GM21576 (cell line): Measurements from ENCODE around the gene SLC22A17.
"Not testable (repeated sequence)": the region's sequence is repeated elsewhere in the genome, so short reads cannot be mapped to it uniquely, and the experiment has no call there.

ENCODE experiments used
- ATAC-seq: cut with Tn5 transposase; IDR thresholded peaks from one replicate; pipeline ENCODE4 v1.9.1; 2021; ENCODE audit warnings: mild to moderate bottlenecking, moderate library complexity; ENCODE audit not compliant: unreplicated experiment

The SLC22A17 gene

DNA sequence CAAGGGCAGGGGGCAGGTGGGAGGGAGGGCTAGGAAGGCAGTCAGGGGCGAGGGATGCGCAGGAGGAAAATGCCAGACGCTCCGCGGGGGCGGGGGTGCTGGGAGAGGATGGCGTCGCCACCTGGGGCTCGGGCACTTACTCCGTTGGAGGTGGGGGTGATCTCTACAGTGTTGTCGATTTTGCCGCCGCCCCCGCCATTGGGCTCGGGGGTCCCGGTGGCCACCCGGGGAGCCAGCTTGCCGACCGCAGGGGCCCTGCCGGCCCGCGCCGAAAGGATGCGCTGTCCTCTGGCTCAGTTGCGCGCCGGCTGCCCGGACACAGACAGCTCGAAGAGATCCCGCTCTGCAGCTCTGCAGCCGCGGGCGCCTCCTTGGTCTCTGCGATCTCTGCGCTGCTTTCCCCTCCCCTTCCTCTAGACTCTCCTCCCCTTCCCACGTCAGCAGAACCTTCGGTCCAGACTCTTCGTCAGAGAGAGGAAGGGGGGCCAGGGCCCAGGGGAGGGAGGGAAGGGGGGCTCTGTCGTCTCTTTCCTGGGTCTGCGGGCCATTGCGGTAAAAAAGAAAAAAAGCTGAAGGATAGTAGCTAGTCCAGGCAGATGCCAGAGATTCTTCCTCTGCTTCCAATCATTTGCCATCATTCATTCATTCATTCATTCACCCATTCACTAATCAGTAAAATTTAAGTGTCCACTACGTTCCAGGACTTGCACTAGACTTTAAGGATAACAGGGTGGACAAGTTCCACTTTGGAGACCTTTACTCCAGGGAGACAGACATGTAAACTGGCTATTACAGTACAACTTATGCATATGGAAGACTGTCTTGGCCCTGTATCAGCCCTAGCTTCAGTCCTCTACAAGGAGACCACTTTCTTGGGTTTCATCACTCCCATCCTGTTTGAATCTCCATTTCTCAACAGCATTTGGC is at the start of gene SLC22A17:
SLC22A17 (minus strand) TSS at position 382 of the 927 bp plus-strand sequence.
- no peak for ATAC-seq

DNA sequence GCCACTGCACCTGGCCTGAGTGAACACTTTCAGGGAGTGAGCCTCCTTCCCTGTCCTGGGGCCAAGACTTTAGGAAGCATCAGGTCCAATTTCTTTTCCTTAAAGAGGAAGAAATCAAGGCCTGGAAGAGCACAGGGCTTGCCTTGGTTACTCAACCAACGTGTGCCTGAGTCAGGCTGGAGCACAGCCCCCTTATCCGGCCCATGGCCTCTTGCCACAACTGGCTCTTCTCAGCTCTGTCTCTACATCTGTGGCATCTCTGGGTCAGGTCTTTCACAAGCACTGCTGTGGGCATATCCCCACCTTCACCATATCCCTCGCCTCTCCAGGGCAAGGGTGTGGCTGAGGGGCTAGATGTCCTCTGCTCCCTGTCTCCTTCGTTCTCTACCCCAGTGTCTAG is 48.6 kb upstream of the SLC22A17 start:
- ATAC-seq: no peak

DNA sequence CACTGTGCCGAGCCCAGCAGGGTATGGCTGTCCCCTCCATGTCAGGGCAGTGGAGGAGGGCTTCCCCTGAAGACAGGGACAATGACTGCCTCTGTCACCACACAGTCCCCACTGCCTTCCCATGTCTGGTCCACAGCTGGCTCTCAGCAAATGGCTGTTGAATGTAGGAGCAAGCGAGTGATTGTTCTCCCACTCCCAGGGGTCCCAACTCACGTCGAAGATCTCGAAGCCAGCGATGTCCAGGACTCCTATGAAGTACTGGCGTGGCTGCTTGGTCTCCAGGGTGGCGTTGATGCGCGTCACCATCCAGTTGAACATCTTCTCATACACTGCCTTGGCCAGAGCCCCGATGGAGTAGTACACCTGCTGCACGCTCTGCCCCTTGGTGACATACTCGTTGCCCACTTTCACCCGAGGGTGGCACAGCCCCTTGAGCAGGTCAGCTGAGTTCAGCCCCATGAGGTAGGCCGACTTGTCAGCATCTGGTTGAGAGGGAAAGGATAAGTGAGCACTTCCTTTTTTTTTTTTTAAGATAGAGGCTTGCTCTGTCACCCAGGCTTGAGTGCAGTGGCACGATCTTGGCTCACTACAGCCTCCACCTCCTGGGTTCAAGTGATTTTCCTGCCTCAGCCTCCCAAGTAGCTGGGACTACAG is 47.9 kb upstream of the SLC22A17 start:
- not testable (repeated sequence) for ATAC-seq

DNA sequence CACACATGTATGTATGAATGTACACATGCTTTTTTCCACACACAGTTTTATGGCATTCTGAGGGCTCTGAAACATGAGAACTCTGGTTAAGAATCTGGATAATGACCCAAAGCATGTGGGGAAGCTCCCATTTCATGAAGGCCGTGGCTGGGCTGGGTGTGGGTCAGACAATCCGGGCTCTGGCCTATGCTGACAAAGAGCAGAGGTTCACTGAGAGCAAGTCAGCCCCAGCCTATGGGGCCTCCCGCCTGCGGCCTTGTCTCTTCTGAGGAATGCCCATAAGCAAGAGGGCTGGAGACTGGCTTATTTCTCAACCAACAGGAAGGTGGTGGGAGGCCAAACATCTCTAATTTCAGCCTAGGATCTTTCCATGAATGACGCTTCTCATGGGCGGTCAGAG is 46.9 kb upstream of the SLC22A17 start:
- ATAC-seq: no peak

DNA sequence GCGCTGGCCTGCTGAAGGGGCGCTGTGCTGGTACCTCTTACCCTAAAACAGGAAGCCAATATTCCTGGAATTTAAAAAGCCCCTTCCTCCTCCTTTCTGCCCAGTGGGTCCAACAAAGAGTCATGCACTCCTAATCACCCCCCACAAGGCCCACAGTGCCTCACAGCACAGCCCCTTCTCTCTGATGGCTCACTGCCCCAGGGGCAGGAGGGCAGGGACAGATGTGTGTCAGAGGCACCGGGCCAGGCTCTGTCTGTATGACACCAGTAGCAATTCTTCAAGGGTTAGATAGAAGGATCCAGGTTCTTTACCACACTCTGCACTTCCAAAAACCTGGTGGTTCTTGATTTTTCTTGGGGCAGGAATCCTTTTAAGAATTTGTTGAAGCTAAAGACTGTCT is 46.4 kb upstream of the SLC22A17 start:
- no peak for ATAC-seq

DNA sequence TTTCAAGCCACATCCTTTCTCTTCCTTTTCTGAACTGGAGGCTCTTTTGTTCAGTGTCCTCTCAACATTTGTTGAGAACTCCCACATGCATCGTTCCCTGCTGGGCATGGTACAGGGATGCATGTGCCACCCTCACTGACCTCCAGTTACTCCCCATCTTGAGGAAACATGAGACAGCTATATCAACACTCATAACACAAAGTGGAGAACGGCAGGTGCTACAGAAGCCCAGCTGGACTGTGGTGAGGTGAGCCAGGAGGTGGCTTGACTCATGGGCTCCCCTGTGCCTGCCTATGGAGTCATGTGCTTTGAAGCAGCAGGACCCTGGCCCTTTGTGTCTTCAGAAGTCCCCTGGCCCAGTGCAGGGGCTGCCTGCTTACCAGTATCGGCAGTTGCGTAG is 45.7 kb upstream of the SLC22A17 start:
- no peak for ATAC-seq

DNA sequence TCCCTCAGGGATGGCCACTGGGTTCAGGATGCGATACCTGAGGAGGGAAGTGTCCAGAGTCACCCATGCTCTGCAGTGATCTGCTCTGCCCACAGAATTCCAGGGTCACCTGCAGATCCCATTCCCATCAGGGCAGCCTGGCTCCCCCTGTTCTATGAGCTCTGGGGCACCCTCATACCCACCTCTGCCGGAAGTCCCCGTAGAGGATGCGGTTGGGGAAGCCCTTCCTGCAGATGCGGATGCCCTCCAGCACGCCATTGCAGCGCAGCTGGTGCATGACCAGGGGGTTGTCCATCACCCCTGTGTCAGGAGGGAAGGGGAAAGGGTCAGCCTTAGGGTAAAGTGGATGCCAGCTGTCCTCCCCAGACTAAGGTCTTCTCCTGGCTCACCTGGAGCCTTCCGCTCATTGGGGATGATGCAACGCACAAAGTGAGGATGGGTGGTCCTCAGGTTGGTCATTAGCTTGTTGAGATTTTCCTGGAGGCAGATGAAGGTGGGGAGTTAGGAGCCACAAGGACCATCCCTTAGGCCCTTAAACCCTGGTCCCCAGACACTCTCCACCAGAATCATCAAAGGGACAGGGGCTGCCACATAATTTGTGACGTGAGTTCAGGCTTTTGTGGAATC is 44.2 kb upstream of the SLC22A17 start:
- no peak for ATAC-seq

DNA sequence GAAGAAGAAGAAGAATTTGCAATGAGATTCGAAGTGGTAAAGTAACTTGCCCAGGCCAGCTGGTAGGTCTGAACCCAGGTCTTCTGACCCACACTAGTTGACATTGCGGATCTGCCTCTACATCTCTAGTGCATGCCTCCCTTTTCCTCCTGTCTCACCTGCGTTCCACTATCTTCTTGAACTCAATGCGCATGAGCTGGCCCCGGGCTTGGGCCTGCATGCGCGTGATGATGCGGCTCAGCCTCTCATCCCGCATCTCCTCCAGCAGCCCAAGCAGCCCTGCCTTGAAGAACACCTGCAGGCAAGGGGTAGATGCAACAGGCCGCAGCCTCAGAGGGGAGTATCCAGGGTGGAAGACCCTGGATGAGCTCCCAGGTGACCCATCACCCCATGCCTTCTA is 43.4 kb upstream of the SLC22A17 start:
- ATAC-seq: no peak

DNA sequence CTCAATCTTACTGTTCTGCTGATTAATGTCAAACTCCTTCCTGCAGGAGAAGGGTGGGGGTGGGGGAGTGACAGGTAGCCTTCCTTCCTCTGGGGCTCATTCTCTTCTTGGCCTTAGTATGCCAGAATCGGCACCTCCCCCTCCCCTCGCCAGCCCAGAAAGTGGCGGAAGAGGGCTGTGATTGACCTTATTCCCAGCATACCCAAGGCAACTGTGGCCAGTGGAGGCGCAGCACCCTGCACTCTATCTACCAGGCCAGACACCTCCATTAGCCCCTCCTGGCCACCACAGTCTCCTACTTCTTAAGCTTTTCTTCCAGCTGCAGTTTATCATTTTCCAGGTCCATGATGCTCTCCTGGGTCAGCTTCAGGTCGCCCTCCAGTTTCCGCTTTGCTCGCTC is 39.9 kb upstream of the SLC22A17 start:
- ATAC-seq: no peak

DNA sequence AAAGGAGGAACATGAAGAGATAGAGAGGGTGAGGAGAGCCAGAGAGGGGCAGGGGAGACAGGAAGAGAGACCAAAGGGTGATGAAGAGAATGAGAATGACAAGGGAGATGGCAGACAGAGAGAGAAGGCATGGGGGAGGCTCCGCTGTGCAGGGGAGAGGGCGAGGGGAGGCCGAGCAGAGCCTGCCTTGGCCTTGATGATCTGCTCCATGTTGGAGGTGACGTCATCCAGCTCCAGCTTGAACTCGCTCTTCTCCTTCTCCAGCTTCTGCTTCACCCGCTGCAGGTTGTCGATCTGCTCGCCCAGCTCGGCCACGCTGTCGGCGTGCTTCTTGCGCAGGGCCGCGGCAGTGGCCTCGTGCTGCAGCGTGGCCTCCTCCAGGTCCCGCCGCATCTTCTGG is 37.2 kb upstream of the SLC22A17 start:
- not testable (repeated sequence) for ATAC-seq

DNA sequence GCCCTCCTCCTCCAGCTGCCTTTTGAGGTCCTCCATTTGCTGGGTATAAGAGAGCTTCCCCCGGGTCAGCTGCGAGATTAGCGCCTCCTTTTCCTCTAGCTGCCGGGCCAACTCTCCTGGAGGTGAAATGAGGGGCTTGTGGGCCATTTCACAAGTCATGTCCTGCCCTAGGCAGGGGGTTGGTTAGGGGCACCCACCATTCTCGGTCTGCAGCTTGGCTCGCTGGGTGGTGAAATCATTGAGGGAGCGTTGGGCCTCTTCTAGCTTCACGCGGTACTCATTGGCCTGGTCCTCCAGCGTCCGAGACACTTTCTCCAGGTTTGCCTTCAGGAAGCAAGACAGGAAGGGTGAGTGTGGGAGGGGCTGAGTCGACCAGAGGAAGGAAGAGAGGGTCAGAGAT is 36.7 kb upstream of the SLC22A17 start:
- no peak for ATAC-seq

DNA sequence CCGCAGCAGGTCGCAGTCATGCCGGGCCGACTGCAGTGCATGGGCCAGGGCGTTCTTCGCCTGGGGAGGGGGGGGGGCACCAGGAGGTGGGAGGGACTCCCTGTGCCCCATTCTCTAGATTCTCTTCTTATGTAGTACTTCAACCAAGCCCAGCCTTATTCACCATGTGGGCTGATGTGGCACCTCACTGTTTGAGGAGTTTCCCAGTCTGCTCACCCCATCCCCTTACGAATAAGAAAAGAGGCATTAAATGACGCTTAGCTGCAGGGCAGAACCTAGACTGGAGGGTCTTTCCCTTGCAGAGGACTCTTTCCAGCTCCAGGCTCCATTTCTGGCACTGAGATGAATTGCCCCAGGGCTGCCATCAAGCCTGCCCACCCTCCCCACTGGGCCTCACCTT is 36.3 kb upstream of the SLC22A17 start:
- ATAC-seq: no peak

DNA sequence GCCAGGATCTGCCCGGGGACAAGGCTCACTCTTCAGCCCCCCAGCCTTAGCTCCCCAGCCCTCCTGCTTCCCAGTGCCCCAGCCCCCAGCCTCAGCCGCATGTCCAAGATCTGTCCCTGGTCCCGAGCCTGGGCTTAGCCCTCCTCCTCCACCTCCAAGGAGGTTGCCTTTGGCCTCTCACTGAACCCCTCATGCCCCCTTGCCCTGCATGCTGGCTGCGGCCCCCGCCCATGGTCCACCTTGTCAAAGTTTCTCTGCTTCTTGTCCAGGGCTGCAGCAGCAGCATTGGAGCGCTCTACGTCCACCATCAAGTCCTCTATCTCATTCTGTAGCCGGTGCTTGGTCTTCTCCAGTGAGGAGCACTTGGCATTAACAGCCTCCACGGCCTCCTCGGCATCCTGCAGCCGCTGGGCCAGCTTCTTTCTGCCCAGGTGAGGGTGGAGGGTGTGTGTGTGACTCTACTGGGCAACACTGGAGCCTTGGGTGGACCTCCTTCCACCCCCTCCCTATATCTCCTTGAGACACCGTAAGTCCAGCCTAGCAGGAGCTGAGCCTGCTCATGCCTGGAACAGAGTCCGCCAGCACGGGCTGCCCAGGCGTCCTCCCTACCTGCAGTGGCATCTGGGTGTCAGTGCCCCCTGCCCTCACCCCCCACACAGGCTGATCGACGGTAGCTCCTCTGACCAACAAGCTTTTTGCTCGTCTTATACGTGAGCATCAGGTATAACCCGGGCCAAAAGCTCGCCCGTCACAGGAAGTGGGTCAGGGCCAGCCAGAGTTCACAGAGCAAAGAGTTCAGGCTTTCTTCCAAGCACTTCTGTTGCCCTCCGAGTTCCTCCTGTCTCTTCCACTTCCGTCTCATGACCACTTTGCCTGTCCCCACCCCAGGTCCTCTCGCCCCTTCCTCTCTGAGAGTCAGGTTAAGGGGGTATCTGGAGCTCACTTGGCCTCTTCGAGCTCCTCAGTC is 35.5 kb upstream of the SLC22A17 start:
- no peak for ATAC-seq

DNA sequence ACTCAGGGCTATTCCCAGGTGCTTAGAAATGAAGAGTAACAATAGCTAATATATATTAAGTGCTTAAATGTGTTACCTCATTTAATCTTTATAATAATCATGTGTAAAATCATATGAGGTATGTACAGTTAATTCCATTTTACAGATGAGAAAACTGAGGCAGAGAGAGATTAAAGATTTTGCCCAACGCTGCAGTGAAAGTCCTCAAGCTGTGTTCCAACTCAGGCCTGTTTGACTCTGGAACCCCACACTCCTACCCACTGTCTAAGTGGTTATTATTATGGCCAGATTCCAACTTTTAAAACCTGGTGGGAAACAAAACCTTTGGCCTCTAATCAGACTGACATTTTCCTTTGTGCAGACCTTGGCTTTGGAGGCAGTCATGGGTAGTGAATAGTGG is 34.3 kb upstream of the SLC22A17 start:
- ATAC-seq: no peak

DNA sequence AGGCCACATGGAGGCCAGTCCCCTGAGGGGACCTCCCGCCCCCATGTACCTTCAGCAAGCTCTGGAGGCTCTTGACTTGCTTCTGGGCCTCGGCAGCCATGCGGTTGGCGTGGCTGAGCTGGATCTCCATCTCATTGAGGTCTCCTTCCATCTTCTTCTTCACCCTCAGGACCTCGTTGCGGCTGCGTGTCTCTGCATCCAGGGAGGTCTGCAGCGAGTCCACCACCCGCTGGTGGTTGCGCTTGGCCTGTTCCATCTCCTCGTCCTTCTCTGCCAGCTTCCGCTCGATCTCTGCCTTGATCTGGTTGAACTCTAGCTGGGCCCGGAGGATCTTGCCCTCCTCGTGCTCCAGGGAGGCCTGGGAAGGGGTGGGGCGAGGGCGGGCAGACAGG is 33.6 kb upstream of the SLC22A17 start:
- not testable (repeated sequence) for ATAC-seq

DNA sequence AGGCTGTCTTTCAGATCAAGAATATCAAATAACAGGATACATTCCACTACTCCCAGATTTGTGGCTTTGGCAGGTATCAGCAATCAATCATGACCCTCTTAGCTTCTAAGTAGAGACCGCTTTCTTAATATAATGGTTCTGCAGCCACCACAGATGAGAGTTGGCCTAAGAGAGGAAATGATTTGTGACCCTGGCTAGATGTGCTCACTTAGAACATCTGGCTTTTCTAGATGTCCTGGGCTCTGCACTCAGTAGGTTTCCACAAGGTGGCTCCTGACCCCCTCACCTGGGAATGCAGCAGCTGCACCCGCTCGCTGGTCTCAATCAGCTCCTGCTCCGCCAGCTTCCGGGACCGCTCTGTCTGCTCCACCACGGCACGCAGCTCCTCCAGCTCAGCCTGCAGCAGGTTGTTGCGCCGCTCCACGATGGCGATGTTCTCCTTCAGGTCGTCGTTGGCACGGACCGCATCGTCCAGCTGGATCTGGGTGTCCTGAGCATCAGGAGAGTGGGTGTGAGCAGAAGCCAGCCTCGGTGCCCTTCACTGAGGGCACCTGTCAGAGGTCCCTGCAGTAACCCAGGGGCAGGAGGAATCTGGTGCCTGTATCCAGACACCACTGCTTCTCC is 33.1 kb upstream of the SLC22A17 start:
- ATAC-seq: no peak

DNA sequence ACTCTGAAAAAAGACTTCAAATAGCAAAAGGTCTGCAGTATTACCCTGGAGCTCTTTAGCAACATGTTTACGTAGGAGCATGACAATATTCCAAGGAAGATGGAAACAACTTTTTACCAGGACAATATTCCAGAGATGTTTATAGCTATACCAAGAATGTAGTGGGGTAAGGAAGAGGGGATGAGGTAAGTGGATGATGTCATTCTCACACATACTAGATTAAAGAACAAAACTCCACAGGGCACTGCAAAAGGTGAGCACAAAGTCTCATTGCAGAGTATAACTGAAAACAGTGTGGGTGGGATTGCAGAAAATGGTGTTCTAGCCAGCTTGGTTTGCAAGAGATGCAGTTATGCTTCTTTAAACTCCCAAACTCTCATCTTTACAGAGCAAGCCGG is 32.6 kb upstream of the SLC22A17 start:
- ATAC-seq: no peak

DNA sequence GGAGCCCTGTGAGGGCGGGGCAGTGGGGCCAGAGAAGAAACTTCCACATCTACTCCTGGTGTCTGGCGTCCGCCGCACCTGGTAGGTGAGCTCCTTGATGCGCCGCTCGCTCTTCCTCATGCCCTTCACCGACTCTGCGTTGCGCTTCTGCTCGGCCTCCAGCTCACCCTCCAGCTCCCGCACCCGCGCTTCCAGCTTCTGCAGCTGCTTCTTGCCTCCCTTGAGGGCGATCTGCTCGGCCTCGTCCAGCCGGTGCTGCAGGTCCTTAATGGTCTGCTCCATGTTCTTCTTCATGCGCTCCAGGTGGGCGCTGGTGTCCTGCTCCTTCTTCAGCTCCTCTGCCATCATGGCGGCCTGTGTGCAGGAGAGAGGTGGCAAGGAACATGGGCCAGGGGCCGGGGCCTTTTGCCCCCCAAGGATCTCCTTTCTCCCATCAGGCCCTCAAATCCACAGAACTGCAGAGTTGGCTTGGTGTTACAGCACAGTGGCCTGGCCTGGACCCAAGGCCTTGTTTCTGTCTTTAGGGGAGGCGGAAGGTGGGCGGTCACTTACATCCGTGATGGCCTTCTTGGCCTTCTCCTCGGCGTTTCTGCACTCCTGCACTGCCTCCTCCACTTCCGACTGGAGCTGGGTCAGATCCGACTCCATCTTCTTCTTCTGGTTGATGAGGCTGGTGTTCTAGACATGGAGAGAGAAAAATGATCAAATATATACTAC is 31.8 kb upstream of the SLC22A17 start:
- ATAC-seq: no peak

DNA sequence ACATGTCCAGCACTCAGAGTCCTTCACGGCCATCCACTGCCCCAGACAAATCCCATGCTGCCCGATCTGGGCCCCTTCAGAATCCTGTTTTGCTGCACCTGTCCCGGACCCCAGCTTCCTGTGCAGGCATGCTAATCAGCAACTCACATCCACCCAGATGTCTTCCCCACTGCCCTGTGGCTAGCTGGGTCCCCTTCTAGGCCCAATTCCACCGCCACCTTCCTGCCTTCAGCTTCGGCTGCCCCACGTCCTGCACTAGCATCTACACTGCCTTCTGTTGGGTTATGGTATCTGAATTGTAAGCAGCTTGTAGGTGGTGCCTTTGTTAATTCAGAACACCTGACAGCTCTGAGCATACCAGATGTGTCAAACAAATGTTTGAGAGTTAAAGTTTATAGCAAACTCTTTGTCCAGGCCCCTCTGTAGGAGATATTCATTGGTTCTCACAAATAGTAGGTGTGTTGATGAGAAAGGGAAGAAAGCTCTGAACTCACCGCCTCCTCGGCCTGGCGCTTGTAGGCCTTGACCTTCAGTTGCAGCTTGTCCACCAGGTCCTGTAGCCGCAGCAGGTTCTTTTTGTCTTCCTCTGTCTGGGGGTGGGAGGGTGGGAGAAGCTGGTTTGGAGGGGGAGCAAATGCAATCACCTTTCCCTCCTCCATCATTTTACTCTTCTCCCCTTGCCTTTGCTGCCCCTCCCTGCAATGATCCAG is 30.2 kb upstream of the SLC22A17 start:
- no peak for ATAC-seq
